Left lung (tissue), 10 donors: ENCODE data around the gene FAIM. TPM values are rescaled to one million over a fixed set of nuclear protein-coding genes. Genes with fewer than 3 reads are reported as not detected.

Experiments
- ATAC-seq: fragments of 200-7000 bp; cut with Tn5 transposase; one replicate; pipeline ENCODE4 v1.9.1; 2020; ENCODE audit warnings: moderate library complexity
- DNase-seq, 4 donors: peaks; one replicate each; pipeline ENCODE4 v3.0.0-alpha.2; 2013 to 2020
- H3K27ac ChIP-seq, 2 donors: fragments of 200-600 bp; sonication (generic) in 1 of 2; one replicate each; pipeline versions ENCODE4 v1.5.0 to v1.8.0; 2020 to 2021
- H3K27me3 ChIP-seq, 2 donors: fragments of 200-600 bp; sonication (generic) in 1 of 2; one replicate each; pipeline versions ENCODE4 v1.5.0 to v1.8.0; 2020 to 2021
- H3K36me3 ChIP-seq, 2 donors: fragments of 200-600 bp; sonication (generic) in 1 of 2; one replicate each; pipeline versions ENCODE4 v1.5.0 to v1.8.0; 2020 to 2021
- H3K4me1 ChIP-seq, 2 donors: fragments of 200-600 bp; one replicate each; pipeline ENCODE4 v1.8.0; 2021
- H3K4me3 ChIP-seq, 2 donors: fragments of 200-600 bp; sonication (generic) in 1 of 2; one replicate each; pipeline versions ENCODE4 v1.5.0 to v1.8.0; 2020 to 2021; ENCODE audit warnings: mild to moderate bottlenecking in 1 of 2
- H3K9me3 ChIP-seq, 2 donors: fragments of 200-600 bp; sonication (generic) in 1 of 2; one replicate each; pipeline versions ENCODE4 v1.5.0 to v1.8.0; 2020 to 2021
- intact Hi-C, 2 donors: fragments of 100-400 bp; cut with DNase I; formaldehyde crosslinking; loops; one replicate each; pipeline versions ENCODE4 v1.11.2 to v1.14.2; 2022
- polyA plus RNA-seq, 6 donors: library from polyadenylated mRNA; unstranded; fragments of 120-200 nt; gene quantifications; one replicate each; pipeline ENCODE4 v1.2.1, GENCODE V29; 2013; ENCODE audit not compliant: insufficient read length in 6 of 6
- total RNA-seq, 2 donors: library from RNA; stranded (reverse); fragmentation: NEBNext Ultra II Directional; extraction: Animal tissue kit (Norgen Biotek cat#: 25700); gene quantifications; one replicate each; pipeline ENCODE4 v1.2.1, GENCODE V29; 2021
- TF ChIP-seq, protein P1 (sequence below), 2 donors: fragments of 200-600 bp; sonication (generic) in 1 of 2; IDR thresholded peaks; one replicate each; pipeline versions ENCODE4 v1.5.0 to v1.8.0; 2021; ENCODE audit warnings: antibody characterized with exemption in 2 of 2
- donor health status: DM: no; HTN: yes; CAD: no.
- donor health status: DM: no; HTN: no; CAD: no.

The FAIM gene
- total and polyA plus RNA-seq, 8 donors, result 11.6 to 38.5 (median 34.2) TPM

DNA sequence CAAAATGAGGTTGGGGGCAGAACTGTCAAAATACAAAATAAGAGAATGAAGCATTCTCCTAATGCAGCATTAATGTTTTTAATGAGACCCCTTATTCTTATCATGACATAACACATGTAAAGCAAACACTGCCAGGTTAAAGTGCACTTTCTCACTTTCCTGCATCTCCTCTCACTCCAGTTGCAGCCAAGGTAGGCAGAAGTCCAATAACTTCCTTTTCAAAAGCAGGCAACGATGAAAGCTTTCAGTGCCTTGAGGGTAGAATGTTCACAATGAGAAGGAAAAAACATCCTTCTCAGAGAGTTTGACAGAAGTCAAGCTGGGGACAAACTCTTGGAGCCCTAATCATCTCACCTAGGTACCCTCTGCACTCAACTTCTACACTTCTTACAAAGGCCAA lies 59.5 kb downstream of the FAIM start:
- TF ChIP-seq, protein P1, sequence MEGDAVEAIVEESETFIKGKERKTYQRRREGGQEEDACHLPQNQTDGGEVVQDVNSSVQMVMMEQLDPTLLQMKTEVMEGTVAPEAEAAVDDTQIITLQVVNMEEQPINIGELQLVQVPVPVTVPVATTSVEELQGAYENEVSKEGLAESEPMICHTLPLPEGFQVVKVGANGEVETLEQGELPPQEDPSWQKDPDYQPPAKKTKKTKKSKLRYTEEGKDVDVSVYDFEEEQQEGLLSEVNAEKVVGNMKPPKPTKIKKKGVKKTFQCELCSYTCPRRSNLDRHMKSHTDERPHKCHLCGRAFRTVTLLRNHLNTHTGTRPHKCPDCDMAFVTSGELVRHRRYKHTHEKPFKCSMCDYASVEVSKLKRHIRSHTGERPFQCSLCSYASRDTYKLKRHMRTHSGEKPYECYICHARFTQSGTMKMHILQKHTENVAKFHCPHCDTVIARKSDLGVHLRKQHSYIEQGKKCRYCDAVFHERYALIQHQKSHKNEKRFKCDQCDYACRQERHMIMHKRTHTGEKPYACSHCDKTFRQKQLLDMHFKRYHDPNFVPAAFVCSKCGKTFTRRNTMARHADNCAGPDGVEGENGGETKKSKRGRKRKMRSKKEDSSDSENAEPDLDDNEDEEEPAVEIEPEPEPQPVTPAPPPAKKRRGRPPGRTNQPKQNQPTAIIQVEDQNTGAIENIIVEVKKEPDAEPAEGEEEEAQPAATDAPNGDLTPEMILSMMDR (IDR thresholded peaks at IDR 0.05), result no peak
- no peaks in the 10 kb centered on the region for H3K4me1 ChIP-seq
- no peaks in the 10 kb centered on the region for H3K27me3 ChIP-seq
- ATAC-seq (no peak), DNase-seq (peak in 1 of 4 donors; percentile 11)
- H3K4me3 ChIP-seq, result no peak overlapping the region
- H3K27ac ChIP-seq, result no peak overlapping the region
- intact Hi-C loops, result no loop called here
- peaks cover 0 to 42% of the 10 kb centered on the region in 2 donors for H3K36me3 ChIP-seq
- H3K9me3 ChIP-seq, result no peaks in the 10 kb centered on the region

DNA sequence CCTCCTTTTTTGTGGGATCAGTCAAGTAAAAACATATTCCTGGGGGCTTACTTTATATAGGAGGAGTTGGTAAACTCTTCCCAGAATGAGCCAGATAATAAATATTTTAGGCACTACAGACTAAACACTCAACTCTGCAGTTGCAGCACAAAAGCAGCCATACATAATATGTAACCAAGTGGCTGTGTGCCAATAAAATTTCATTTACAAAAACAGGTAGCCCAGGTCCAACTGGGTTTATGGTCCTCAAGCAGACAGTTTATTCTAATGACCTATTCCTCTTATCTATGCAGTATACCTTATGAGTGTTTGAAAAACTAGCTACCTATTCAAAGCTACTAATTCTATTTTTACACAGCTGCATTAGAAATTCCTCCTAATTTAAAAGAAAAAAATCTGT lies 61.8 kb downstream of the FAIM start:
- DNase-seq (peak in 1 of 4 donors; percentile 21), ATAC-seq (peak; percentile 23)
- peaks cover 0 to 34% of the 10 kb centered on the region in 2 donors for H3K36me3 ChIP-seq
- no peak overlapping the region for H3K4me3 ChIP-seq
- H3K9me3 ChIP-seq, result peaks cover 0 to 9% of the 10 kb centered on the region in 2 donors
- H3K4me1 ChIP-seq, result no peaks in the 10 kb centered on the region
- TF ChIP-seq, protein P1 (IDR thresholded peaks at IDR 0.05), result no peak
- H3K27me3 ChIP-seq, result no peaks in the 10 kb centered on the region
- H3K27ac ChIP-seq, result no peak overlapping the region
- intact Hi-C loops, result no loop called here

DNA sequence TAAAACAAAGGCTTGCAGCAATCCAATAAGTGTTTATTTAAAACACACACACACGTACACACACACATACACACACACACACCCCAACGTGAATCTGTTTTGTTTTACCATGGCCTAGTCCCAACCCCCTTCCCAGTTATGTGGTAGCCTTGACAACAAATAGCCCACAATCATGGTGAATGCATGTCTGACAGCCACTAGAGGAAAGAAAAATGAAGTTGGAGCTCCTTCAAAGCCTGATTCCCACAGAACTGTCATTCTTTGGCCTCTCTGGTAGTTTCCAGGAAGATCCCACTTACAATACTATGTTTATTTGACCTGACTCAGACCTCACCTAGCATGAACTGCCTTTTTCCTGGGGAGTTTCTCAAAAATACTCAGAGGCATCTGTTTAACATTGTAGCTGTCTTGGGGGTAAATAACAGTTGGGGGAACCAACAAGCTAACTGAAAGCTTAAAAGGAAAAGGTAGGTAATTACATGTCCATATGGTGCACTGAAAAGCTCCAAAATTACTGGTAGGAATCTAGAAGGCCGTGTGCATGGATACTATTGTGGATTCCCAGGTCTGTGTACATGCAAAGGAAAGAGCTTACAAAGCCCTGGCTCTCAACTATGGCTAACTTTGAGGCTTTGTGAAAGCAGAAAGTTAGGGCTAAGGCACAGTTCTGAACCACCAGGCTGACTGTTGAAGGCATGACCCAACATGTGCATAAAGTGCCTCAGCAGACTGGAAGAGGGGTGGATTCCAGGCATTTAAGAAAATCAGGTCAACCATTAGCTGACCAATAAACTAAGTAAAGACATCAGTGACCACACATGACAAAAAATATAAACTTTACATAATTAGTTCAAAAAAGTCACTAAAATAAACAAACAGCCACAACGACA lies 65.3 kb downstream of the FAIM start:
- DNase-seq, result no peak
- Histone ChIP-seq H3K27ac (no peak overlapping the region), H3K4me3 (no peak overlapping the region), H3K4me1 (no peaks in the 10 kb centered on the region), H3K27me3 (no peaks in the 10 kb centered on the region), H3K9me3 (peaks cover 0 to 27% of the 10 kb centered on the region in 2 donors), H3K36me3 (peaks cover 0 to 52% of the 10 kb centered on the region in 2 donors)
- peak; percentile 49 for ATAC-seq
- TF ChIP-seq, protein P1 (IDR thresholded peaks at IDR 0.05), result no peak
- intact Hi-C loops, result no loop called here

DNA sequence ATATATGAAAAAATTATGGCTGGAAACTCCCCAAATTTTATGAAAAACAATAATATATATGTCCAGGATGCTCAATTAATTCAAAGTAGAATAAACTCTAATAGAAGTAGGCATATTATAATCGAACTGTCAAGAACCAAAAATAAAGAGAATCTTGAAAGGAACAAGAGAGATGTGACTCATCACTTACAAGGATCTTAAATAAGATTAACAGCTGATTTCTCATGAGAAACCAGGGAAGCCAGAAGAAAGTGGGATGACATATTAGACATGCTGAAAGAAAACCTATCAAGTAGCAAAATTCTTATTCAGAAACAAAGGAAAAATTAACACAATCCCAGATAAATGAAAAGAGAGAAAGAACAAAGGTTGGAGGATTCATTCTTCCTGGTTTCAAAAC lies 66.8 kb downstream of the FAIM start:
- intact Hi-C loops, result no loop called here
- Histone ChIP-seq H3K4me3 (no peak overlapping the region), H3K27ac (no peak overlapping the region), H3K36me3 (peaks cover 0 to 62% of the 10 kb centered on the region in 2 donors), H3K27me3 (no peaks in the 10 kb centered on the region), H3K4me1 (no peaks in the 10 kb centered on the region), H3K9me3 (peaks cover 0 to 27% of the 10 kb centered on the region in 2 donors)
- DNase-seq (no peak), ATAC-seq (no peak)
- TF ChIP-seq, protein P1 (IDR thresholded peaks at IDR 0.05), result no peak

DNA sequence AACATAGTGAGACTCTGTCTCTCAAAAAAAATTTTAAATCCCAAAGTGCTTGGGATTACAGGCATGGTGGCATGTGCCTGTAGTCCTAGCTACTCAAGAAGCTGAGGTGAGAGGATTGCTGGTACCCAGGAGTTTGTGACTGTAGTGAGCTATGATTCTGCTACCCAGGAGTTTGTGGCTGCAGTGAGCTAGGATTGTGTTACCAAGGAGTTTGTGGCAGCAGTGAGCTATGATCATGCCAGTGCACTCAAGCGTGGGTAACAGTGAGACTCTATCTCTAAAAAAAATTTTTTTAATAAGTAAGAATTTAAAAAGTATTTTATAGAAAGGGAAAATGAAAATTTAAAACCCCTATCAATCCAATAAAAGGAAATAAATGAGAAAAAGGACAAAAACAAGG lies 69.5 kb downstream of the FAIM start:
- DNase-seq (no peak), ATAC-seq (no peak)
- Histone ChIP-seq H3K4me1 (no peaks in the 10 kb centered on the region), H3K36me3 (peaks cover 0 to 88% of the 10 kb centered on the region in 2 donors), H3K4me3 (no peak overlapping the region), H3K27me3 (no peaks in the 10 kb centered on the region), H3K27ac (no peak overlapping the region), H3K9me3 (peaks cover 0 to 27% of the 10 kb centered on the region in 2 donors)
- TF ChIP-seq, protein P1 (IDR thresholded peaks at IDR 0.05), result no peak
- intact Hi-C loops, result no loop called here
